ENCODE data around the gene CTNNA2.

CTNNA2 gene

GRCh38 chr2:79857888-79858287, 345.0 kb downstream of the CTNNA2 start:
- no peak overlapping the region for H3K27ac ChIP-seq (ENCODE audit: low read depth in 2 of 2, low read length in 2 of 2)
- no peaks in the 10 kb centered on the region for H3K4me1 ChIP-seq (ENCODE audit: control insufficient read depth in 2 of 2, insufficient read depth in 2 of 2, low read length in 2 of 2)
- H3K36me3 ChIP-seq (ENCODE audit: control insufficient read depth in 2 of 2, insufficient read depth in 2 of 2, low read length in 2 of 2): no peaks in the 10 kb centered on the region
- H3K4me3 ChIP-seq (ENCODE audit: low read length in 2 of 2): no peak overlapping the region
- H3K9me3 ChIP-seq (ENCODE audit: control insufficient read depth in 2 of 2, low read length in 2 of 2): no peaks in the 10 kb centered on the region
- H3K9ac ChIP-seq (ENCODE audit: low read depth in 1 of 2, low read length in 2 of 2): no peak overlapping the region
- no peaks in the 10 kb centered on the region for H3K27me3 ChIP-seq (ENCODE audit: control insufficient read depth in 2 of 2, insufficient read depth in 2 of 2, low read length in 2 of 2)

- H3K9ac ChIP-seq (ENCODE audit: low read depth in 1 of 2, low read length in 2 of 2): no peak overlapping the region
- no peak overlapping the region for H3K27ac ChIP-seq (ENCODE audit: low read depth in 2 of 2, low read length in 2 of 2)
- no peak overlapping the region for H3K4me3 ChIP-seq (ENCODE audit: low read length in 2 of 2)
- H3K27me3 ChIP-seq (ENCODE audit: control insufficient read depth in 2 of 2, insufficient read depth in 2 of 2, low read length in 2 of 2): no peaks in the 10 kb centered on the region
- H3K9me3 ChIP-seq (ENCODE audit: control insufficient read depth in 2 of 2, low read length in 2 of 2): no peaks in the 10 kb centered on the region
- no peaks in the 10 kb centered on the region for H3K36me3 ChIP-seq (ENCODE audit: control insufficient read depth in 2 of 2, insufficient read depth in 2 of 2, low read length in 2 of 2)
- no peaks in the 10 kb centered on the region for H3K4me1 ChIP-seq (ENCODE audit: control insufficient read depth in 2 of 2, insufficient read depth in 2 of 2, low read length in 2 of 2)
Observed at GRCh38 chr2:79860228-79861058, 347.6 kb downstream of the CTNNA2 start.

GRCh38 chr2:79861059-79861374, 348.2 kb downstream of the CTNNA2 start:
- Histone ChIP-seq H3K27me3 (ENCODE audit: control insufficient read depth in 2 of 2, insufficient read depth in 2 of 2, low read length in 2 of 2) (no peaks in the 10 kb centered on the region), H3K9me3 (ENCODE audit: control insufficient read depth in 2 of 2, low read length in 2 of 2) (no peaks in the 10 kb centered on the region), H3K4me1 (ENCODE audit: control insufficient read depth in 2 of 2, insufficient read depth in 2 of 2, low read length in 2 of 2) (no peaks in the 10 kb centered on the region), H3K4me3 (ENCODE audit: low read length in 2 of 2) (no peak overlapping the region), H3K36me3 (ENCODE audit: control insufficient read depth in 2 of 2, insufficient read depth in 2 of 2, low read length in 2 of 2) (no peaks in the 10 kb centered on the region), H3K9ac (ENCODE audit: low read depth in 1 of 2, low read length in 2 of 2) (no peak overlapping the region), H3K27ac (ENCODE audit: low read depth in 2 of 2, low read length in 2 of 2) (no peak overlapping the region)

DNA sequence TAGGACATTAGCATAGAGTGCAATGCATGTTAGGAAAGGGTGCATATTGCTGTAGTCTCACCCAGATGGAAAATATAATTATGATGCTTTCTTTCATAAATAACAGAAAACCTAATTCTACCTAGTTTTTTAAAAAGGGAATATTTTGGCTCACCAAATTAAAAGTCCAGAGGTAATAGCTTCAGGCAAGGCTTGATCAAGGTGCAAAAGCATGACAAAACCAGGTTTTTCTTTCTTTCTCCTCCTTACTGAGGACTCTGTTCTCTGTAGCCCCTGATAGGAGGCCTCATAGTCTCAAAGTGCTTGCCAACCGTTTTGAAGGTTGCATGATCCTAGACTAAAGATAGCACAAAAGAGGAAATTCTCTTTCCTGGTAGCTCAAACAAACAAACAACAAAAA, 349.9 kb downstream of the CTNNA2 start:
- Histone ChIP-seq H3K9ac (ENCODE audit: low read depth in 1 of 2, low read length in 2 of 2) (no peak overlapping the region), H3K27me3 (ENCODE audit: control insufficient read depth in 2 of 2, insufficient read depth in 2 of 2, low read length in 2 of 2) (no peaks in the 10 kb centered on the region), H3K9me3 (ENCODE audit: control insufficient read depth in 2 of 2, low read length in 2 of 2) (no peaks in the 10 kb centered on the region), H3K27ac (ENCODE audit: low read depth in 2 of 2, low read length in 2 of 2) (no peak overlapping the region), H3K4me1 (ENCODE audit: control insufficient read depth in 2 of 2, insufficient read depth in 2 of 2, low read length in 2 of 2) (no peaks in the 10 kb centered on the region), H3K36me3 (ENCODE audit: control insufficient read depth in 2 of 2, insufficient read depth in 2 of 2, low read length in 2 of 2) (no peaks in the 10 kb centered on the region), H3K4me3 (ENCODE audit: low read length in 2 of 2) (no peak overlapping the region)

- Histone ChIP-seq H3K9me3 (ENCODE audit: control insufficient read depth in 2 of 2, low read length in 2 of 2) (no peaks in the 10 kb centered on the region), H3K36me3 (ENCODE audit: control insufficient read depth in 2 of 2, insufficient read depth in 2 of 2, low read length in 2 of 2) (no peaks in the 10 kb centered on the region), H3K27ac (ENCODE audit: low read depth in 2 of 2, low read length in 2 of 2) (no peak overlapping the region), H3K4me1 (ENCODE audit: control insufficient read depth in 2 of 2, insufficient read depth in 2 of 2, low read length in 2 of 2) (no peaks in the 10 kb centered on the region), H3K9ac (ENCODE audit: low read depth in 1 of 2, low read length in 2 of 2) (no peak overlapping the region), H3K4me3 (ENCODE audit: low read length in 2 of 2) (no peak overlapping the region), H3K27me3 (ENCODE audit: control insufficient read depth in 2 of 2, insufficient read depth in 2 of 2, low read length in 2 of 2) (no peaks in the 10 kb centered on the region)
Observed at GRCh38 chr2:79872656-79873055, 359.8 kb downstream of the CTNNA2 start.

GRCh38 chr2:79874015-79874414, 361.2 kb downstream of the CTNNA2 start:
- Histone ChIP-seq H3K9ac (ENCODE audit: low read depth in 1 of 2, low read length in 2 of 2) (no peak overlapping the region), H3K27me3 (ENCODE audit: control insufficient read depth in 2 of 2, insufficient read depth in 2 of 2, low read length in 2 of 2) (no peaks in the 10 kb centered on the region), H3K9me3 (ENCODE audit: control insufficient read depth in 2 of 2, low read length in 2 of 2) (no peaks in the 10 kb centered on the region), H3K4me1 (ENCODE audit: control insufficient read depth in 2 of 2, insufficient read depth in 2 of 2, low read length in 2 of 2) (no peaks in the 10 kb centered on the region), H3K4me3 (ENCODE audit: low read length in 2 of 2) (no peak overlapping the region), H3K36me3 (ENCODE audit: control insufficient read depth in 2 of 2, insufficient read depth in 2 of 2, low read length in 2 of 2) (no peaks in the 10 kb centered on the region), H3K27ac (ENCODE audit: low read depth in 2 of 2, low read length in 2 of 2) (no peak overlapping the region)

DNA sequence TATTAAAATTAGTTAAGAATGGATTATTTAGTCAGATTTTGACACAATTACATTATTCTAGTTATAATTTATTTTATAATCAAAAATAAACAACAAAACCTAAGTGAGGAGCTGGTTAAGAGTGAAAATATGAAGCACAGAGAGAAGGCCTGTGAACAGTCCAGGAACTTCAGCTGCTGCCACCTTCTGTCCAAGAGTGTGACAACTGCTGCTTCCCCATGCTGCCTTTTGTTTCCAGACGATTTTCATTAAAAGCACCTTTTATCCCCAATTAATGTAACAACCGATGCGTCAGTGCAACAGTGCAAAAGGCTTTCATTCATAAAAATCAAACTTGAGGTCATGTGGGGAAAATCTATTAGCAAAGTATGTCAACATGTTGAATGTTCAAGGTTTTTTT, 363.6 kb downstream of the CTNNA2 start:
- Histone ChIP-seq H3K36me3 (ENCODE audit: control insufficient read depth in 2 of 2, insufficient read depth in 2 of 2, low read length in 2 of 2) (no peaks in the 10 kb centered on the region), H3K27me3 (ENCODE audit: control insufficient read depth in 2 of 2, insufficient read depth in 2 of 2, low read length in 2 of 2) (no peaks in the 10 kb centered on the region), H3K9me3 (ENCODE audit: control insufficient read depth in 2 of 2, low read length in 2 of 2) (no peaks in the 10 kb centered on the region), H3K27ac (ENCODE audit: low read depth in 2 of 2, low read length in 2 of 2) (no peak overlapping the region), H3K4me3 (ENCODE audit: low read length in 2 of 2) (no peak overlapping the region), H3K4me1 (ENCODE audit: control insufficient read depth in 2 of 2, insufficient read depth in 2 of 2, low read length in 2 of 2) (no peaks in the 10 kb centered on the region), H3K9ac (ENCODE audit: low read depth in 1 of 2, low read length in 2 of 2) (no peak overlapping the region)

GRCh38 chr2:79882548-79882947, 369.7 kb downstream of the CTNNA2 start:
- H3K9me3 ChIP-seq (ENCODE audit: control insufficient read depth in 2 of 2, low read length in 2 of 2): no peaks in the 10 kb centered on the region
- H3K36me3 ChIP-seq (ENCODE audit: control insufficient read depth in 2 of 2, insufficient read depth in 2 of 2, low read length in 2 of 2): no peaks in the 10 kb centered on the region
- H3K27me3 ChIP-seq (ENCODE audit: control insufficient read depth in 2 of 2, insufficient read depth in 2 of 2, low read length in 2 of 2): no peaks in the 10 kb centered on the region
- no peak overlapping the region for H3K4me3 ChIP-seq (ENCODE audit: low read length in 2 of 2)
- H3K9ac ChIP-seq (ENCODE audit: low read depth in 1 of 2, low read length in 2 of 2): no peak overlapping the region
- H3K27ac ChIP-seq (ENCODE audit: low read depth in 2 of 2, low read length in 2 of 2): no peak overlapping the region
- no peaks in the 10 kb centered on the region for H3K4me1 ChIP-seq (ENCODE audit: control insufficient read depth in 2 of 2, insufficient read depth in 2 of 2, low read length in 2 of 2)

DNA sequence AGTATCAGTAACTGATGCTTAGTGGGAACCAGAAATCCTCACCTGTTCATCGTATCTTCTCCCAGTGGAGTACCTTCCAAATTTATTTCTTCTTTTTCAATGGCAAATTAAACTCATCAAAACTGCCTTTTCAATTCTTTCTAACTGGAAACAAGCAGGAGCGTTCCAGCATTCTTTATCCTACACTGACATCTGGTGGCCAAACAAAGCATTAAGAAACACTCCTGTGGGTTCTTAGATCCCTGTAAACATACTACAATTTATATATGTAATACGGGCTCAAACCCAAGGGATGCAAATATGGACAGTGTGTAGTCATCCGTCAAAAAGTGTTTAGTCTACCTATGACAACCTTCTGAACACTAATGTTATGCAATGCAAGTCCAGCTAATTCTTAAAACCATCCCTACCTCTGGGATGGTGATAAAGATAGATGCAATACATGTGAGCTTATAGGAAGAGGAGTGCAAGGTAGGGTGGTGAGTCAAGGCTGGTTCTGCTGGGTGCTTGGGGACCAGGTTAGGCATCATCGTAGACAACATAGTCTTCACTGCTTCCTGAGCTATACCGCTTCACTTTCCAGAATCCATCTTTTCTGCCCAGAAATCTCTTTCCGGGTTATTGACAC, 375.0 kb downstream of the CTNNA2 start:
- no peak overlapping the region for H3K27ac ChIP-seq (ENCODE audit: low read depth in 2 of 2, low read length in 2 of 2)
- no peaks in the 10 kb centered on the region for H3K27me3 ChIP-seq (ENCODE audit: control insufficient read depth in 2 of 2, insufficient read depth in 2 of 2, low read length in 2 of 2)
- H3K4me1 ChIP-seq (ENCODE audit: control insufficient read depth in 2 of 2, insufficient read depth in 2 of 2, low read length in 2 of 2): no peaks in the 10 kb centered on the region
- no peaks in the 10 kb centered on the region for H3K9me3 ChIP-seq (ENCODE audit: control insufficient read depth in 2 of 2, low read length in 2 of 2)
- no peak overlapping the region for H3K9ac ChIP-seq (ENCODE audit: low read depth in 1 of 2, low read length in 2 of 2)
- H3K4me3 ChIP-seq (ENCODE audit: low read length in 2 of 2): no peak overlapping the region
- no peaks in the 10 kb centered on the region for H3K36me3 ChIP-seq (ENCODE audit: control insufficient read depth in 2 of 2, insufficient read depth in 2 of 2, low read length in 2 of 2)

DNA sequence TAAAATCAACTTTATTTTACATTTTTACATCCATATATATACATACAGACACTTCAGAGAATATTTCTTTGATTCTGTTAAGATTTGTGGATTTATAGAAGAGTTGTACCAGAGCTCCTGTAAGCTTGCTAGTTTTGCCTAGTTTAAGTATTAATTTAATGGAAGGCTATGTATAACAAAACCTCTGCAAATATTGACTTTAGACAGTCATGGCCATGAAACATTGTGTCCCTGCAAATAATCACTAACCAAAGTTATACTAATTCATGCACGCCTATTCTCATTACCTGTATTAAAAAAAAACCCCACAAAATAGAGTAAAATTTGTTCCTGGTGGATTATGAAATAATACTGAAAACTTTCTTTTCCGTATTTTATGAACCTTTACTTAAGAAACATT, 379.3 kb downstream of the CTNNA2 start:
- Histone ChIP-seq H3K4me3 (ENCODE audit: low read length in 2 of 2) (no peak overlapping the region), H3K9me3 (ENCODE audit: control insufficient read depth in 2 of 2, low read length in 2 of 2) (no peaks in the 10 kb centered on the region), H3K9ac (ENCODE audit: low read depth in 1 of 2, low read length in 2 of 2) (no peak overlapping the region), H3K27me3 (ENCODE audit: control insufficient read depth in 2 of 2, insufficient read depth in 2 of 2, low read length in 2 of 2) (no peaks in the 10 kb centered on the region), H3K27ac (ENCODE audit: low read depth in 2 of 2, low read length in 2 of 2) (no peak overlapping the region), H3K36me3 (ENCODE audit: control insufficient read depth in 2 of 2, insufficient read depth in 2 of 2, low read length in 2 of 2) (no peaks in the 10 kb centered on the region), H3K4me1 (ENCODE audit: control insufficient read depth in 2 of 2, insufficient read depth in 2 of 2, low read length in 2 of 2) (no peaks in the 10 kb centered on the region)
